Measurements from ENCODE around the gene SYNE3.

DNA sequence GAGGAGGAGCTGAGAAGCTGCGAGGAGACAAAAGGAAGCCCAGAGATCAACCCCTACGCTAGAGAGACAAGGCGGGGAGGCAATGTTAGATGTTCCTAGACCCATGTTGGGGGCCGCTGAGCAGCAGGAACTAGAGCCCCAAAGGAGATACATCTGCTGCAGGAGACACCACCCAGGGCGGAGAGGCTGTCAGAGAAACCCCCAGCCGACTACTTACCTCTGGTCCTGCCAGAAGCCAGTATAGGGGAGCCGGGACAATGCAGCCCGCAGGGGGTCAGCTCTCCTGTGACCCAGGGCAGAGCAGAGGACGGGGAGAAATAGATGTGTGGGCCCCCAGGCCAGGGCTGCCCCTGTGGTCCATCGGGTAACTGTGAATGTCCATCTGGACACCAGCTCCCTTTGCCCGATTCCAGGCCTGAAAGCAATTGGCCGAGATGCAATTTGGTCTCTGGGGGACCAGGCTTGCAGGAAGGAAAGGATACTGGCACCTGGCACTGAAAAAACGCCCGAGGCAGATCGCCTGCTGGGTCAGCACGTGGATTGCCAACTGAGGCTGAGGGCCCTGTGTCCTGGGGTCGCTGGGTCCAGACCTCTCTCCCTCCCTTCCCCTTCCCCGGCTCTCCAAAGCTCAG, 34.9 kb downstream of the SYNE3 start:
- TF ChIP-seq, protein P1, sequence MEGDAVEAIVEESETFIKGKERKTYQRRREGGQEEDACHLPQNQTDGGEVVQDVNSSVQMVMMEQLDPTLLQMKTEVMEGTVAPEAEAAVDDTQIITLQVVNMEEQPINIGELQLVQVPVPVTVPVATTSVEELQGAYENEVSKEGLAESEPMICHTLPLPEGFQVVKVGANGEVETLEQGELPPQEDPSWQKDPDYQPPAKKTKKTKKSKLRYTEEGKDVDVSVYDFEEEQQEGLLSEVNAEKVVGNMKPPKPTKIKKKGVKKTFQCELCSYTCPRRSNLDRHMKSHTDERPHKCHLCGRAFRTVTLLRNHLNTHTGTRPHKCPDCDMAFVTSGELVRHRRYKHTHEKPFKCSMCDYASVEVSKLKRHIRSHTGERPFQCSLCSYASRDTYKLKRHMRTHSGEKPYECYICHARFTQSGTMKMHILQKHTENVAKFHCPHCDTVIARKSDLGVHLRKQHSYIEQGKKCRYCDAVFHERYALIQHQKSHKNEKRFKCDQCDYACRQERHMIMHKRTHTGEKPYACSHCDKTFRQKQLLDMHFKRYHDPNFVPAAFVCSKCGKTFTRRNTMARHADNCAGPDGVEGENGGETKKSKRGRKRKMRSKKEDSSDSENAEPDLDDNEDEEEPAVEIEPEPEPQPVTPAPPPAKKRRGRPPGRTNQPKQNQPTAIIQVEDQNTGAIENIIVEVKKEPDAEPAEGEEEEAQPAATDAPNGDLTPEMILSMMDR (IDR thresholded peaks at IDR 0.05 in 8 of 11, conservative IDR thresholded peaks at IDR 0.05 in 3 of 11), result no peak
- no peak for TF ChIP-seq POLR2A (IDR thresholded peaks at IDR 0.05)

All from spleen (tissue), 7 donors.